ENCODE measurements around the gene ALCAM.

The ALCAM gene

GRCh38 chr3:105366326-105367062 is at the start of gene ALCAM:
Gene ALCAM, plus strand, starts transcription at chr3:105366909.
- peak; percentile 70 for DNase-seq

- no peak for DNase-seq
These were observed 48.9 kb upstream of the ALCAM start for GRCh38 chr3:105317841-105318240.

GRCh38 chr3:105322570-105323273 is 44.0 kb upstream of the ALCAM start:
- no peak for DNase-seq

GRCh38 chr3:105323274-105323599 is 43.5 kb upstream of the ALCAM start:
- no peak for DNase-seq

- no peak for DNase-seq
These were observed 41.8 kb upstream of the ALCAM start for GRCh38 chr3:105324951-105325350.

GRCh38 chr3:105327662-105328337 is 38.9 kb upstream of the ALCAM start:
- DNase-seq = no peak

- DNase-seq = no peak
These were observed 38.4 kb upstream of the ALCAM start for GRCh38 chr3:105328338-105328730.

- no peak for DNase-seq
These were observed 33.7 kb upstream of the ALCAM start for GRCh38 chr3:105332961-105333360.

GRCh38 chr3:105334138-105334882 is 32.4 kb upstream of the ALCAM start:
- DNase-seq = no peak

GRCh38 chr3:105339946-105340345 is 26.8 kb upstream of the ALCAM start:
- DNase-seq = no peak

- no peak for DNase-seq
These were observed 22.7 kb upstream of the ALCAM start for GRCh38 chr3:105343991-105344390.

GRCh38 chr3:105345156-105345555 is 21.6 kb upstream of the ALCAM start:
- DNase-seq = no peak

GRCh38 chr3:105347625-105348302 is 18.9 kb upstream of the ALCAM start:
- no peak for DNase-seq

GRCh38 chr3:105348307-105348706 is 18.4 kb upstream of the ALCAM start:
- no peak for DNase-seq

- no peak for DNase-seq
These were observed 16.9 kb upstream of the ALCAM start for GRCh38 chr3:105349684-105350387.

- DNase-seq = no peak
These were observed 14.9 kb upstream of the ALCAM start for GRCh38 chr3:105351821-105352220.

- DNase-seq = no peak
These were observed 13.7 kb upstream of the ALCAM start for GRCh38 chr3:105352976-105353375.

GRCh38 chr3:105353485-105354161 is 13.1 kb upstream of the ALCAM start:
- DNase-seq = no peak

- DNase-seq = no peak
These were observed 12.3 kb upstream of the ALCAM start for GRCh38 chr3:105354429-105354828.

- no peak for DNase-seq
These were observed 11.2 kb upstream of the ALCAM start for GRCh38 chr3:105355408-105356061.

GRCh38 chr3:105356396-105356795 is 10.3 kb upstream of the ALCAM start:
- DNase-seq = no peak
